ENCODE measurements around the gene RNF214. TPM values are rescaled to one million over a fixed set of nuclear protein-coding genes. Genes with fewer than 3 reads are reported as not detected.

The RNF214 gene
- total and polyA plus RNA-seq, 2 of the 4 experiments (the other 2 are of a cell fraction) = 7.9 to 14.8 TPM

GRCh38 chr11:117199916-117200812 is 32.3 kb upstream of the RNF214 start:
- Histone ChIP-seq H2AK5ac (ENCODE audit: low read depth, low read length) (peak overlapping the region; percentile 97), H2AFZ (replicated peaks; ENCODE audit: low read length, poor library complexity) (peak overlapping the region; percentile 84), H4K5ac (ENCODE audit: low read depth, low read length) (peak overlapping the region; percentile 52), H3K79me1 (ENCODE audit: low read depth in 1 of 2, low read length in 2 of 2) (peaks cover 27 to 67% of the 10 kb centered on the region in 2 experiments), H3K4me2 (ENCODE audit: low read depth, low read length) (peak overlapping the region; percentile 80), H3K9me3 (ENCODE audit: control insufficient read depth, insufficient read depth, low read length) (no peaks in the 10 kb centered on the region), H3K9ac (ENCODE audit: low read depth, low read length) (peak overlapping the region; percentile 92), H2BK20ac (ENCODE audit: low read depth, low read length) (peak overlapping the region; percentile 32; the same call in 1 of the 2 replicates), H3K56ac (ENCODE audit: extremely low read depth, insufficient read depth, low read length) (peak overlapping the region; percentile 99), H2BK120ac (ENCODE audit: low read depth, low read length) (peak overlapping the region; percentile 91), H3K36me3 (ENCODE audit: control insufficient read depth, insufficient read depth, low read length) (peaks cover 44% of the 10 kb centered on the region), H3K4ac (ENCODE audit: low read depth, low read length) (peak overlapping the region; percentile 96), H3K27ac (ENCODE audit: insufficient read depth, low read length) (peak overlapping the region; percentile 91), H3K4me3 (ENCODE audit: insufficient read depth, low read depth, low read length) (peak overlapping the region; percentile 49), H2BK15ac (ENCODE audit: low read depth, low read length) (peak overlapping the region; percentile 17; the same call in 1 of the 3 replicates), H3K9me1 (ENCODE audit: insufficient read depth, low read length) (peaks cover 28% of the 10 kb centered on the region), H2AK9ac (replicated peaks; ENCODE audit: low read depth, low read length, poor library complexity) (peak overlapping the region; percentile 100), H4K8ac (ENCODE audit: low read depth in 2 of 2, low read length in 2 of 2) (peak overlapping the region; percentile 93 to 96), H3K18ac (ENCODE audit: low read depth, low read length) (peak overlapping the region; percentile 68), H3K4me1 (ENCODE audit: control insufficient read depth, insufficient read depth, low read length) (peaks cover 46% of the 10 kb centered on the region), H2BK5ac (ENCODE audit: low read depth, low read length, poor library complexity, severe bottlenecking) (peak overlapping the region; percentile 83), H3K27me3 (ENCODE audit: control insufficient read depth, insufficient read depth, low read length) (no peaks in the 10 kb centered on the region), H4K20me1 (ENCODE audit: insufficient read depth, low read length) (peaks cover 54% of the 10 kb centered on the region), H4K91ac (ENCODE audit: insufficient read depth, low read depth, low read length) (peak overlapping the region; percentile 95), H3K23ac (ENCODE audit: low read depth, low read length) (peak overlapping the region; percentile 91), H3K14ac (replicated peaks; ENCODE audit: low read depth, low read length) (peak overlapping the region; percentile 98)
- no peak for TF ChIP-seq MAFK (IDR thresholded peaks at IDR 0.05; ENCODE audit: low read depth, low read length)
- no peak for TF ChIP-seq CHD1 (IDR thresholded peaks at IDR 0.05; ENCODE audit: low read depth, low read length)
- TF ChIP-seq MXI1 (IDR thresholded peaks at IDR 0.05; ENCODE audit: borderline replicate concordance, low read depth, low read length) = no peak
- no peak for TF ChIP-seq RAD21 (IDR thresholded peaks at IDR 0.05; ENCODE audit: low read length)
- no peak for TF ChIP-seq RCOR1 (IDR thresholded peaks at IDR 0.05; ENCODE audit: insufficient replicate concordance, low read length)
- TF ChIP-seq BHLHE40 (IDR thresholded peaks at IDR 0.05; ENCODE audit: low read depth, low read length) = no peak
- TF ChIP-seq, protein P1, sequence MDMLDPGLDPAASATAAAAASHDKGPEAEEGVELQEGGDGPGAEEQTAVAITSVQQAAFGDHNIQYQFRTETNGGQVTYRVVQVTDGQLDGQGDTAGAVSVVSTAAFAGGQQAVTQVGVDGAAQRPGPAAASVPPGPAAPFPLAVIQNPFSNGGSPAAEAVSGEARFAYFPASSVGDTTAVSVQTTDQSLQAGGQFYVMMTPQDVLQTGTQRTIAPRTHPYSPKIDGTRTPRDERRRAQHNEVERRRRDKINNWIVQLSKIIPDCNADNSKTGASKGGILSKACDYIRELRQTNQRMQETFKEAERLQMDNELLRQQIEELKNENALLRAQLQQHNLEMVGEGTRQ (IDR thresholded peaks at IDR 0.05; ENCODE audit: low read depth, low read length) = no peak
- TF ChIP-seq RFX5 (IDR thresholded peaks at IDR 0.05; ENCODE audit: low read depth, low read length) = no peak
- TF ChIP-seq, protein P2, sequence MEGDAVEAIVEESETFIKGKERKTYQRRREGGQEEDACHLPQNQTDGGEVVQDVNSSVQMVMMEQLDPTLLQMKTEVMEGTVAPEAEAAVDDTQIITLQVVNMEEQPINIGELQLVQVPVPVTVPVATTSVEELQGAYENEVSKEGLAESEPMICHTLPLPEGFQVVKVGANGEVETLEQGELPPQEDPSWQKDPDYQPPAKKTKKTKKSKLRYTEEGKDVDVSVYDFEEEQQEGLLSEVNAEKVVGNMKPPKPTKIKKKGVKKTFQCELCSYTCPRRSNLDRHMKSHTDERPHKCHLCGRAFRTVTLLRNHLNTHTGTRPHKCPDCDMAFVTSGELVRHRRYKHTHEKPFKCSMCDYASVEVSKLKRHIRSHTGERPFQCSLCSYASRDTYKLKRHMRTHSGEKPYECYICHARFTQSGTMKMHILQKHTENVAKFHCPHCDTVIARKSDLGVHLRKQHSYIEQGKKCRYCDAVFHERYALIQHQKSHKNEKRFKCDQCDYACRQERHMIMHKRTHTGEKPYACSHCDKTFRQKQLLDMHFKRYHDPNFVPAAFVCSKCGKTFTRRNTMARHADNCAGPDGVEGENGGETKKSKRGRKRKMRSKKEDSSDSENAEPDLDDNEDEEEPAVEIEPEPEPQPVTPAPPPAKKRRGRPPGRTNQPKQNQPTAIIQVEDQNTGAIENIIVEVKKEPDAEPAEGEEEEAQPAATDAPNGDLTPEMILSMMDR (conservative IDR thresholded peaks at IDR 0.05; ENCODE audit: low read depth, low read length) = no peak
- TF ChIP-seq POLR2A (IDR thresholded peaks at IDR 0.05; ENCODE audit: low read depth, low read length) = no peak; the same call in 1 of the 2 replicates
- no peak for TF ChIP-seq FOS (IDR thresholded peaks at IDR 0.05; ENCODE audit: low read depth, low read length)
- dilution Hi-C loops (cut with HindIII; ENCODE audit: low sequenced_read_pairs, unreplicated experiment) = no loop called here
- ATAC-seq (ENCODE audit: low read depth) = peak; percentile 2
- WGBS, 2 experiments (ENCODE audit: extremely low coverage in 2 of 2, insufficient read length in 1 of 2) = 29% methylated on average over 1 of the region's 13 CpGs; no CpG with 5 or more reads in 1 of the 2 experiments
- BruUV-seq (replicated peaks) = no TSS peak
- in situ Hi-C loops (cut with MboI; ENCODE audit: low sequenced_read_pairs) = no loop called here
- intact Hi-C loops (cut with micrococcal nuclease) = loop anchor here (2.0 kb wide), 1 partner anchor 27 kb away; no protein-coding TSS in a partner anchor
- DNase-seq = no peak
- POLR2A ChIA-PET (ENCODE audit: unreplicated experiment) = interaction anchor here (0.6 to 2.2 kb wide), 5 partner anchors 12 to 29 kb away, joined by 3 to 11 read pairs (median 3); partner anchors contain the start of gene SIDT2
- CTCF ChIA-PET = interaction anchor here (1.3 kb wide), 1 partner anchor 11 kb away, joined by 3 read pairs; no protein-coding TSS in a partner anchor
